ENCODE results near the gene AACS. TPM values are rescaled to one million over a fixed set of nuclear protein-coding genes. Genes with fewer than 3 reads are reported as not detected.
A peak's percentile ranks its signal among the peaks of the same experiment; 100 is the strongest.

The AACS gene
- total RNA-seq, 2 experiments from 2014 or later: 10.2 to 24.6 TPM

DNA sequence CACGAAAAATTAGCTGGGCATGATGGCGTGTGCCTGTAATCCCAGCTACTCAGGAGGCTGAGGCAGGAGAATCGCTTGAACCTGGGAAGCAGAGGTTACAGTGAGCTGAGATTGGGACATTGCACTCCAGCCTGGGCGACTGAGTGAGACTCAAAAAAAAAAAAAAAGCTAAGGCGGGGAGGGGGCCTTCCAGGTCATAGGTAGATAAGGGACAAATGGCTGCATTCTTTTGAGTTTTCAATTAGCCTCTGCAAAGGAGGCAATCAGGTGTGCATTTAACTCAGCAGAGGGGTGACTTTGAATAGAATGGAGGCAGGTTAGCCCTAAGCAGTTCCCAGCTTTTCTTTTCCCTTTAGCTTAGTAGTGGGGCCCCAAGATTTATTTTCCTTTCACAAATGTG is 743 bp upstream of the AACS start:
- H4K20me1 ChIP-seq (ENCODE audit: insufficient read depth, low read length): no peaks in the 10 kb centered on the region
- H3K4me1 ChIP-seq (ENCODE audit: insufficient read depth, low read length, poor library complexity, severe bottlenecking): peaks cover 3% of the 10 kb centered on the region
- DNase-seq (ENCODE audit: low spot score): no peak
- no peaks in the 10 kb centered on the region for H3K9me2 ChIP-seq (ENCODE audit: insufficient read depth, low read length)
- no peak for TF ChIP-seq EZH2phosphoT487 (IDR thresholded peaks at IDR 0.05; ENCODE audit: borderline replicate concordance, low read depth, low read length)
- TF ChIP-seq, protein P1, sequence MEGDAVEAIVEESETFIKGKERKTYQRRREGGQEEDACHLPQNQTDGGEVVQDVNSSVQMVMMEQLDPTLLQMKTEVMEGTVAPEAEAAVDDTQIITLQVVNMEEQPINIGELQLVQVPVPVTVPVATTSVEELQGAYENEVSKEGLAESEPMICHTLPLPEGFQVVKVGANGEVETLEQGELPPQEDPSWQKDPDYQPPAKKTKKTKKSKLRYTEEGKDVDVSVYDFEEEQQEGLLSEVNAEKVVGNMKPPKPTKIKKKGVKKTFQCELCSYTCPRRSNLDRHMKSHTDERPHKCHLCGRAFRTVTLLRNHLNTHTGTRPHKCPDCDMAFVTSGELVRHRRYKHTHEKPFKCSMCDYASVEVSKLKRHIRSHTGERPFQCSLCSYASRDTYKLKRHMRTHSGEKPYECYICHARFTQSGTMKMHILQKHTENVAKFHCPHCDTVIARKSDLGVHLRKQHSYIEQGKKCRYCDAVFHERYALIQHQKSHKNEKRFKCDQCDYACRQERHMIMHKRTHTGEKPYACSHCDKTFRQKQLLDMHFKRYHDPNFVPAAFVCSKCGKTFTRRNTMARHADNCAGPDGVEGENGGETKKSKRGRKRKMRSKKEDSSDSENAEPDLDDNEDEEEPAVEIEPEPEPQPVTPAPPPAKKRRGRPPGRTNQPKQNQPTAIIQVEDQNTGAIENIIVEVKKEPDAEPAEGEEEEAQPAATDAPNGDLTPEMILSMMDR (conservative IDR thresholded peaks at IDR 0.05; ENCODE audit: low read length): no peak
- no TSS peak for BruUV-seq (replicated peaks)
- no peaks in the 10 kb centered on the region for H3K36me3 ChIP-seq (ENCODE audit: insufficient read depth, low read length)
- intact Hi-C loops (cut with micrococcal nuclease; ENCODE audit: unreplicated experiment): no loop called here
- H3K4me2 ChIP-seq (ENCODE audit: low read length): peak overlapping the region; percentile 90
- H3K4me3 ChIP-seq (ENCODE audit: low read depth, low read length, poor library complexity, severe bottlenecking): peak overlapping the region; percentile 85
- CTCF ChIA-PET (ENCODE audit: unreplicated experiment): no interaction called here
- H2AFZ ChIP-seq (ENCODE audit: low read length): peak overlapping the region; percentile 63; the same call in 1 of the 2 replicates
- POLR2A ChIA-PET: interaction anchor here (0.6 to 0.9 kb wide), 5 partner anchors 14 to 206 kb away, joined by 3 to 5 read pairs (median 3); no protein-coding TSS in a partner anchor
- no peaks in the 10 kb centered on the region for H3K79me2 ChIP-seq (ENCODE audit: insufficient read depth, low read depth, low read length)
- H3K27ac ChIP-seq (ENCODE audit: low read depth, low read length, poor library complexity, severe bottlenecking): no peak overlapping the region
- H3K9me3 ChIP-seq (ENCODE audit: low read length): peaks cover 19% of the 10 kb centered on the region

DNA sequence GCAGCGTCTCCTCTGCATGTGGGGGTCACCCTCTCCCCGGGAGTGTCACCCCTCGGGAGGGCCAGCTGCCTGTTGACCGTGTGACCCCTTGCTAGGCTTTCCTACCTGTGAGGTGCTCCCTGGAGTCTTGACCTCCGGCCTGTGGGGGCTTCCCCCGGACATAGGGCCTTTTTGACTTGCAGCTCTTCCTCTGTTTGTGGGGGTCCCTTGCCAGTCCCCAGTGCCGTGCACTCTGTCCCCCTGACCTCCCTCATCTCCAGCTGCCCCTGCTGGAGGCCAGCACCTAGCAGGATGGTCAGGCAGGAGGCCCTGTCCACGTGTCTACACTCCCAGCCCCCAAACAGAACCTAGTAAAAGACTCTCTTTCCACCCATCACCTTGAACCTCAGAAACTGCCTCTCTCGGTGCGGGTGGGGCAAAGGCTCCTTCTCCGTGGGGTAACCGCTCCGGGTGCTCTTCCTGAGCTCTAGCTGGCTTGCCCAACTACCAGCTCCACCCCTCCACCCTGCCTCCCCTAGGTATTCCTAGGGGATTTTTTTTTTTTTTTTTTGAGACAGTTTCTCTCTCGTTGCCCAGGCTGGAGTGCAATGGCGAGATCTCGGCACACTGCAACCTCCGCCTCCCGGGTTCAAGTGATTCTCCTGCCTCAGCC is 810 bp downstream of the AACS start:
- Histone ChIP-seq H3K4me1 (ENCODE audit: insufficient read depth, low read length, poor library complexity, severe bottlenecking) (peaks cover 5% of the 10 kb centered on the region), H4K20me1 (ENCODE audit: insufficient read depth, low read length) (no peaks in the 10 kb centered on the region), H3K4me3 (ENCODE audit: low read depth, low read length, poor library complexity, severe bottlenecking) (peak overlapping the region; percentile 85), H3K36me3 (ENCODE audit: insufficient read depth, low read length) (no peaks in the 10 kb centered on the region), H2AFZ (ENCODE audit: low read length) (peak overlapping the region; percentile 91), H3K4me2 (ENCODE audit: low read length) (peak overlapping the region; percentile 90), H3K9me2 (ENCODE audit: insufficient read depth, low read length) (no peaks in the 10 kb centered on the region), H3K79me2 (ENCODE audit: insufficient read depth, low read depth, low read length) (no peaks in the 10 kb centered on the region), H3K9me3 (ENCODE audit: low read length) (peaks cover 11% of the 10 kb centered on the region), H3K27ac (ENCODE audit: low read depth, low read length, poor library complexity, severe bottlenecking) (no peak overlapping the region)
- no TSS peak for BruUV-seq (replicated peaks)
- ChIA-PET POLR2A (interaction anchor here (0.5 to 0.8 kb wide), 2 partner anchors 67 to 144 kb away, joined by 4 read pairs; no protein-coding TSS in a partner anchor), CTCF (ENCODE audit: unreplicated experiment) (no interaction called here)
- intact Hi-C loops (cut with micrococcal nuclease; ENCODE audit: unreplicated experiment): loop anchor here (1.0 kb wide), 1 partner anchor 71 kb away; no protein-coding TSS in a partner anchor
- no peak for DNase-seq (ENCODE audit: low spot score)
- TF ChIP-seq EZH2phosphoT487 (IDR thresholded peaks at IDR 0.05; ENCODE audit: borderline replicate concordance, low read depth, low read length): no peak
- TF ChIP-seq, protein P1 (conservative IDR thresholded peaks at IDR 0.05; ENCODE audit: low read length): no peak

GRCh38 chr12:125068391-125068790 is 3.2 kb downstream of the AACS start:
- Histone ChIP-seq H3K4me2 (ENCODE audit: low read length) (no peak overlapping the region), H4K20me1 (ENCODE audit: insufficient read depth, low read length) (no peaks in the 10 kb centered on the region), H3K9me3 (ENCODE audit: low read length) (no peaks in the 10 kb centered on the region), H3K27ac (ENCODE audit: low read depth, low read length, poor library complexity, severe bottlenecking) (no peak overlapping the region), H2AFZ (ENCODE audit: low read length) (no peak overlapping the region), H3K79me2 (ENCODE audit: insufficient read depth, low read depth, low read length) (no peaks in the 10 kb centered on the region), H3K4me1 (ENCODE audit: insufficient read depth, low read length, poor library complexity, severe bottlenecking) (peaks cover 10% of the 10 kb centered on the region), H3K36me3 (ENCODE audit: insufficient read depth, low read length) (no peaks in the 10 kb centered on the region), H3K4me3 (ENCODE audit: low read depth, low read length, poor library complexity, severe bottlenecking) (no peak overlapping the region), H3K9me2 (ENCODE audit: insufficient read depth, low read length) (no peaks in the 10 kb centered on the region)
- CTCF ChIA-PET (ENCODE audit: unreplicated experiment): no interaction called here
- intact Hi-C loops (cut with micrococcal nuclease; ENCODE audit: unreplicated experiment): no loop called here
- no TSS peak for BruUV-seq (replicated peaks)
- TF ChIP-seq, protein P1 (conservative IDR thresholded peaks at IDR 0.05; ENCODE audit: low read length): no peak
- no peak for TF ChIP-seq EZH2phosphoT487 (IDR thresholded peaks at IDR 0.05; ENCODE audit: borderline replicate concordance, low read depth, low read length)
- POLR2A ChIA-PET: interaction anchor here (0.7 to 1.2 kb wide), 3 partner anchors 13 to 472 kb away, joined by 3 read pairs; no protein-coding TSS in a partner anchor
- no peak for DNase-seq (ENCODE audit: low spot score)
